Measurements from ENCODE around the gene STARD3. TPM values are rescaled to one million over a fixed set of nuclear protein-coding genes. Genes with fewer than 3 reads are reported as not detected.

STARD3 gene
- polyA plus RNA-seq, 3 donors: 42.7 to 60.8 (median 46.6) TPM

DNA sequence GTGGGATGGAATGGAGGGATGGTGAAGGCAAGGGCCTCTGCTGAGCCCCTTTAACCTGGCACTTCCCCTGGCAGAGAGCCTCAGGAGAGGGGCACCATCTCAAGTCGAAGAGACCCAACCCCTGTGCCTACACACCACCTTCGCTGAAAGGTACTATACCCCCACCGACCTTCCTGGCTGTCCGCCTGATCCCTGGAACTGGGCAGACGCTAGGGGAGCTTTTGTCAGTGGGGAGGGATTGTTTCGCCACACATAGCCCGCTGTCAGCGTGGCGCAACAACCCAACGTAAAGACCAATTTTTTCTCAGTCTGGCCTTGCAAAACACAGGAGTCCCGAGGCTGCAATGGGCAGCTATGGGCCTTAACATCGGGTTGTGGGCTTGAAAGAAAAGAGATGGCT lies 7.0 kb upstream of the STARD3 start:
- H3K27ac ChIP-seq (ENCODE audit: low read depth, low read length): no peak overlapping the region
- WGBS, 3 donors: 49 to 70% (median 50%) methylated on average over 12 of the region's 12 CpGs

DNA sequence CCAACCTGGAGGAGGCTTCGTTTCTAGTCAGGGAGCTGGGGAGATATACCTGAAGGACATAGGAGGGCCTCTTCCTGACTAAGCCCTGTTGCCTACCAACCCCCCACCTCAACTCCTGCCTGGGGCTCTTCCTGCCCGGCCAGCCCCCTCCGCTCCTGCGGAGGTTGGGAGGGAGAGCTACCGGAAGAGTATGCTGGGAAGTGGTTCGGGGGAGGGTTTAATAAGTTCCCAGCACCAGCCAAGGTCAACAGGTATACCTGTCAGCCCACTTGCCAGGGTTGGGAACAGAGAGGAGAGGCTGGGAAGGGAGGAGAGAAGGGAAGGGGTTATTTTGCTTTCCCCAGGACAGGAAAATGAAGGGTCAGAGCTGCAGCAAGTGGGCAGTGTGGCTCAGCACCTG lies 5.5 kb upstream of the STARD3 start:
- no peak overlapping the region for H3K27ac ChIP-seq (ENCODE audit: low read depth, low read length)
- WGBS, 3 donors: 28 to 40% (median 29%) methylated on average over 6 of the region's 6 CpGs

DNA sequence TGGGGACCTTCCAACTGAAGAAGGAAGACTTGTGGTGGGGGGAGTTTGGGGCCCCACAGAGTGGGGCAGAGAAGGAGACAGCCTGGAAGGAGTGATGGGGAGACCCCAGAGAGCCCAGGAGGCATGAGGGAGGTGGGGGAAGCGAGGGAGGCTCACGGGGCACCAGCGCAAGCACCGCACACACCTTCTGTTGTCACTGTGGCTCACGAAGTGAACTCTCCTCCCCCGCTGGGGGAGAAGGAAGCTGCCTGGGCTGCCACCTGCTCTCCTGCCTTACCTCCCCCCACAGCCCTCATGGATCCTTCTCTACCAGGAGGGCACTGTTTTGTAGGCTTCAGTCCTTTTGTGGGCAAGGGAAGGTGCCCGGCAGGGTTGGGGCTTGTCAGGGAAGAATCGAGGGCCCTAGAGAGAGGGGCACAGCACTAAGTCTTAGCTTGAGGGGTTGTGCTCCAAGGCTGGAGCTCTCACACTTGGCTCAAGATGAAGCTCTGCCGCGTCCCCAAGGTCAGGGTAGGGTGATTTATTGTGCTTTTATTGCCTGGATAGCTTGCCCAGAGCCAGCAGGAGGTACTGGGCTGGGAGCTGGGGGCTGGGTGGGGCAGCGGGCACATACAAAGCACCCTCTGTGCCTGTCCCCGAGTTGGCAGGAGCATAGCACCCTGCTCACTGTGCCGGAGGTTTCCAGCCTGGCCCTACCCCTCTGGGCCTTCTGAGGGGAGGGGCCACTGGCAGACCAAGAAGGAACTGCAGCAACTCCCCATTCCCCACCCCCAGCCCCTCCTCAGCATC lies 4.6 kb upstream of the STARD3 start:
- no peak overlapping the region for H3K27ac ChIP-seq (ENCODE audit: low read depth, low read length)
- WGBS, 3 donors: 39 to 50% (median 50%) methylated on average over 12 to 13 of the region's 13 CpGs

DNA sequence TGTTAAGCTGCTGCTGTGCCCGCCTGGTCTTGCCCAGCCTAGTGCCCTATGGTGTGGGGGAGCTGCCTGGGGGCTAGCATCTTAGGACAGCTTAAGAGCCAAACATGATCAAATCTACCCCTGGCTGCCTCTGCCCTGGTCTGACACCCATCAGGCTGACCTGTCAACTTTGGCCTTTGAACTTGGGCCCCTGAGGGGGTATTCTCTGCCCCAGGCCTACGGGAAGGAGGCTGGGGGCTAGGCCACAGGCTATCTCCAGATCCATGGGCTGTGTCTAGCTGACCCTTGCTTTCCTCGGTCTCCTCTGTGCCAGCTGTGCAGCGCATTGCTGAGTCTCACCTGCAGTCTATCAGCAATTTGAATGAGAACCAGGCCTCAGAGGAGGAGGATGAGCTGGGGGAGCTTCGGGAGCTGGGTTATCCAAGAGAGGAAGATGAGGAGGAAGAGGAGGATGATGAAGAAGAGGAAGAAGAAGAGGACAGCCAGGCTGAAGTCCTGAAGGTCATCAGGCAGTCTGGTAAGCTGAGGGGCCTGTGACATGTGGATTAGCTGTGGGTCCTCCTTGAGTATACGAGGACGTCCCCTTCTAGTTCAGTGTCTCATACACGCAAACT lies 3.3 kb upstream of the STARD3 start:
- 66 to 76% (median 73%) methylated on average over 8 of the region's 8 CpGs for WGBS, 3 donors
- no peak overlapping the region for H3K27ac ChIP-seq (ENCODE audit: low read depth, low read length)

DNA sequence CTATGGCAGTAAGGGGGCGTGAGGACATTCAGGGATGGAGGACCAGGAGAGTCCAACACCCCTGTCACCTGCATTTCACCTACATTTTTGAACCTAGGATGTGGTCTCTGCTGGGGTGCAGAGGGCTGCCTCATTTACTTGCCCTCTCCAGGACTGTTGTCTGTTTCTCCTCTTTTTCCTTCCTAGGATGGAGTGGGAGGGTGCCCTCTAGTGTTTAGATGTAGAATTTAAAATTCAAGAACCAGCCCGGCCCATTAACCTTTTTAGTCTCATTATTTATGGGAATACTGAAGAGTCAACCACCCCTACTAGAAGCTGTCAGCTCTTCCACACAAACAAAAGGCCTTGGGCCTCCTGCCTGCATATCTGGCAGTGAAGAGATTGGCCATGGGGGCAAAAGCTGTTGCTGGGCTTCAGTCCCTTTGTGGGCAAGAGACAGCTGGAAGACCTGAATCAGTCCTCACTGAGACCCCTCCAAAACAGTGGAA lies 2.5 kb upstream of the STARD3 start:
- WGBS, 3 donors: 42 to 50% (median 49%) methylated on average over 2 of the region's 2 CpGs
- H3K27ac ChIP-seq (ENCODE audit: low read depth, low read length): no peak overlapping the region

DNA sequence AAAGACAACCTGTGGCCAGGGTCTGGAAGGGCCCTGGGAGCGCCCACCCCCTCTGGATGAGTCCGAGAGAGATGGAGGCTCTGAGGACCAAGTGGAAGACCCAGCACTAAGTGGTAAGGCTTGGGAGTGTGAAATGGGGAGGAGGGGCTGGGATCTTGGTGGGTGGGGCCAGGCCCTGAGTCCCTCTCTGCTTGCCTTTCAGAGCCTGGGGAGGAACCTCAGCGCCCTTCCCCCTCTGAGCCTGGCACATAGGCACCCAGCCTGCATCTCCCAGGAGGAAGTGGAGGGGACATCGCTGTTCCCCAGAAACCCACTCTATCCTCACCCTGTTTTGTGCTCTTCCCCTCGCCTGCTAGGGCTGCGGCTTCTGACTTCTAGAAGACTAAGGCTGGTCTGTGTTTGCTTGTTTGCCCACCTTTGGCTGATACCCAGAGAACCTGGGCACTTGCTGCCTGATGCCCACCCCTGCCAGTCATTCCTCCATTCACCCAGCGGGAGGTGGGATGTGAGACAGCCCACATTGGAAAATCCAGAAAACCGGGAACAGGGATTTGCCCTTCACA lies 1.2 kb upstream of the STARD3 start:
- H3K27ac ChIP-seq (ENCODE audit: low read depth, low read length): no peak overlapping the region
- WGBS, 3 donors: 81 to 90% (median 87%) methylated on average over 7 to 8 of the region's 8 CpGs

DNA sequence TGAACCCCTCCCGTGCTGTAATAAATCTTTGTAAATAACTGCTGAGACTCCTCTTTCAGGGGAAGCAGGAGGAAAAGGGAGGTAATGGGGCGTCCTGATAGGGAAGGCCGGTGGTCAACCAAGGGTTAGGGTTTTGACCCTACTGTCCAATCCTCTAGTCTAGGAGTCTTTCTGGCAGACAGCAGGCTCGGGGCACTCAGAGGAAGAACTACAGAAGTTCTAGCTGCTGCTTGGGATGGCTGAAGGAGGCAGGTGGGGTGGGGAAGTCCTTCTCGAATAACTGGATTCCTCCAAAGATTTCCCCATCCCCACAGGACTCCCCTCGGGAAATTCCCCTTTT lies 387 bp upstream of the STARD3 start:
- 17 to 27% (median 23%) methylated on average over 6 of the region's 6 CpGs for WGBS, 3 donors
- H3K27ac ChIP-seq (ENCODE audit: low read depth, low read length): no peak overlapping the region

DNA sequence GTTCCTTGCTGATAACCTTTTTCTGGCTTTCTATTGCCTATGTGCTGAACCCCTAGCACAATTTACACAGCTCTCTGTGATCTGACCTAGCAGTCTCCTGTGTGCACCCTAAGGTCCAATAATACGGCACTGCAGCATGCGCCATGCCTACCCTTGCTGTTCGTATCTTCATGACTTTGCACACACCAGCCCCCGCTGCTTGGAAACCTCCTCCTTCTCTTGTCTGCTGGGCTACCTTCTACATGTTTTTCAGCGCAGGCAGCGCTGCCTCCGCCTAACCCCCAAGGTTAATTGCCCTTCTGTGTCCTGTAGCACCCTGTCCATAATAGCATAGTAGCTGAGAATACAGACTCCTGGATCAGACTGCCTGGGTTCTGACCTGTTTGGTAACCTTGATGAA lies 1.4 kb downstream of the STARD3 start:
- H3K27ac ChIP-seq (ENCODE audit: low read depth, low read length): no peak overlapping the region
- WGBS, 3 donors: 81 to 94% (median 82%) methylated on average over 7 of the region's 7 CpGs

DNA sequence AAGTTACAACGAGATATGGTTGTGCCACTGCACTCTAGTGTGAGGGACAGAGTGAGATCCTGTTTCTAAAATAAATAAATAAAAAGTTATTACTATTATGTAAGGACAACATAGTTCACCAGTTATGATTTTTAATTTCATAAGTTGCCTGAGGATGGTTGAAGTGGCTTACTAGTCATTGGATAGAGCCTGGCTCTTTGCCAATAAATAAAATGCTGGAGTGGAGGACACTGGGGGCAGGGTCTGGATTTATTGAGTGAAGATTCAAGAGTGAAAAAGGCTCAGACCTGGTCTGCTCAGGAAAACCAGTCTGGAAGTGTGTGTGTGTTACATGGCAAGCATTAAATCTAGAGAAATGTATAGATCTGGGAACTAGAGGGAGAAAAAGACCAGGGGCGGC lies 2.1 kb downstream of the STARD3 start:
- 74 to 88% (median 88%) methylated on average over 2 of the region's 2 CpGs for WGBS, 3 donors
- H3K27ac ChIP-seq (ENCODE audit: low read depth, low read length): no peak overlapping the region

DNA sequence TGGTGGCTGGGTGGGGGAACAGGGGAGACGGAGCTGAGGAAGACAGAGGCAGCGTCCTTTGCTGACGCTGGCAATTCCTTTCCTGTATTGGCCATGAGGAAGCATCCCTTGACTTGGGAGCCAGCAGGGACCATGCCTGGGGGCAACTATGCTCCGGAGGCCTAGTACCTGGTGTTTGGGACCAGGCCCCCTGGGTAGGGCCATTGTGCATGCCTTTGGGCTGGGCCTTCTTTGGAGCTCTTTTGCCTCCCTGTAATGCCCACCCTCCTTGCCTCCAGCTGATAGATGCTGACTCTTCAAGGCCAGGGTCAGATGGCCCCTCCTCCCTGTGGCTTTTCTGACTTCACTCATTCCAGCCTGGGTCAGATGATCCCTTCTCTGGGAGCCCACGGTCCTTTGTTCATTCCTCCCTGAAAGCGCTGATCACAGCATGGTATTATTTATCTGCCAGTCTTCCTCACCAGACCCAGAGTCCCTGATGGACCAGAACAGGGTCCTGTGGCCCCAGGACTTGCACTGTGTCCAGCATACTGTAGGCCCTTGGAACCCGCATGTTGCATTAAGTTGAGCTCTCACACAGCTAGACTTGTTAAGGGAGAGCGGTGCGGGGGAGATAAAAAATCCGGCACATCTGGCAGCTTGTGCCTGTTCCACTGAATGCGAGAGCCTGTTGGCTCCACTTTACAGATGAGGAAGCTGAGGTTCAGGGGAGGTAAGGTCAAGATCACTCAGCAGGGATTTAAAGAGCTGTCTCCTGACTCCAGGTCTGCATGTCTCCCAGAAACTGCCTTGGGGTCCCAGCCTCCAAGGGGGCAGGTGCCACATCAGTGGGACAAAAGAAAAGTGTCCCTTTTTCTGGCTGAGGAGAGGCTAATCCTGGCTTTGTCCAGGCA lies 2.9 kb downstream of the STARD3 start:
- 81 to 85% (median 84%) methylated on average over 11 of the region's 11 CpGs for WGBS, 3 donors
- no peak overlapping the region for H3K27ac ChIP-seq (ENCODE audit: low read depth, low read length)

DNA sequence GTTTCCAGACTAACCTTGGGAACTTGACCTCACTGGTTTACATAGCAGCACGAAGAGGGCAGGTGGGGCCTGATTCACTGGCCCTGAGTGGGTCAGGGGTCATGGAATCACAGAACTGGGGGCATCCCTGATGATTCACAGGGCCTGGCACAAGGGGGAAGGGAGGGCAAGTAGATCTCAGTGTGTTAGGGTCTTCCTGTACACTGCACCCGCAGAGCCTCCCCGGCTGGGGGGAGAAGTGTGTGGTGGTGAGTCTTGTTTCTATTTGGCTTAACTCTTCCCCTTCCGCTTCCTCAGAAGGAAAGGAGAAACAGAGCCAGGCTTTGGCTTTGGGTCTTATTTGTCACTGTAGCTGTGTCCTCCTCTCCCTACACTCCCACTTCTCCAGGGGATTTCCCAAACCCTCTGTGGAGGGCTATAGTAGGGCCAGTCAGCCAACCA lies 3.7 kb downstream of the STARD3 start:
- no peak overlapping the region for H3K27ac ChIP-seq (ENCODE audit: low read depth, low read length)
- WGBS, 3 donors: 36 to 49% (median 38%) methylated on average over 4 of the region's 4 CpGs

DNA sequence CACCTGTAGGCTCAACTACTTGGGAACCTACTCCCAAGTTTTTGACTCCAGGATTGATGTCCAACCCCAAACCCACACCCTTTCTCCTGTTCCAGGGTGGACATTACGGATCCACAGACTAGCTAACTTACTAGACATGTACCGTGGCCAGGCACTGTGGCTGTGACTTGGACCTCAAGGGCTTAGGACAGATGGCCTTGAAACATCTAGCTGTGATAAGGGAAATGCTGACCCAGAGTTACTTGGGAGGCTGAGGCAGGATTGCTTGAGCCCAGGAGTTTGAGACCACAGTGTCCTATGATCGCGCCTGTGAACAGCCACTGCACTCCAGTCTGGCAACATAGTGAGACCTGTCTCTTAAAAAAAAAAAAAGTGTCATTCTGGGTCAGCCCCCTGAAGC lies 4.2 kb downstream of the STARD3 start:
- 78 to 97% (median 95%) methylated on average over 4 of the region's 4 CpGs for WGBS, 3 donors

DNA sequence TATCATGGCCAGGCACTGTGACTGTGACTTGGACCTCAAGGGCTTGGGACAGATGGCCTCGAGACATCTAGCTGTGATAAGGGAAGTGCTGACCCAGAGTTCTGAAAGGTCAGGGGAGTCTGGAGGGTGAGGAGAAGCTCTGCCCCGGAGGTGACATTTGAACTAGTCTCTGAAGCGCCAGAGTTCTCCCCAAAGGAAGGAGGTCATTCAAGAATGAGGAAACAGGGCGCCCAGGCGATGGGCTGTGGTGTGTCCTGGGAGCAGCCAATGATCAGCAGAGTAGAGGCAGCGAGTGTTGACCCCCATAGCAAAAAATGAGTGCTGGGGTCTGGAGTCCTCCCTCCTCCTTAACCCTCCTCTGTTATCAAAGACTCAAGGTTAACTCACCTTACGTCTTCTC lies 4.9 kb downstream of the STARD3 start:
- 48 to 70% (median 57%) methylated on average over 7 of the region's 7 CpGs for WGBS, 3 donors
- H3K27ac ChIP-seq (ENCODE audit: low read depth, low read length): no peak overlapping the region

More for the DNA sequence above, 4.2 kb downstream of the STARD3 start:
- H3K27ac ChIP-seq (ENCODE audit: low read depth, low read length): no peak overlapping the region

DNA sequence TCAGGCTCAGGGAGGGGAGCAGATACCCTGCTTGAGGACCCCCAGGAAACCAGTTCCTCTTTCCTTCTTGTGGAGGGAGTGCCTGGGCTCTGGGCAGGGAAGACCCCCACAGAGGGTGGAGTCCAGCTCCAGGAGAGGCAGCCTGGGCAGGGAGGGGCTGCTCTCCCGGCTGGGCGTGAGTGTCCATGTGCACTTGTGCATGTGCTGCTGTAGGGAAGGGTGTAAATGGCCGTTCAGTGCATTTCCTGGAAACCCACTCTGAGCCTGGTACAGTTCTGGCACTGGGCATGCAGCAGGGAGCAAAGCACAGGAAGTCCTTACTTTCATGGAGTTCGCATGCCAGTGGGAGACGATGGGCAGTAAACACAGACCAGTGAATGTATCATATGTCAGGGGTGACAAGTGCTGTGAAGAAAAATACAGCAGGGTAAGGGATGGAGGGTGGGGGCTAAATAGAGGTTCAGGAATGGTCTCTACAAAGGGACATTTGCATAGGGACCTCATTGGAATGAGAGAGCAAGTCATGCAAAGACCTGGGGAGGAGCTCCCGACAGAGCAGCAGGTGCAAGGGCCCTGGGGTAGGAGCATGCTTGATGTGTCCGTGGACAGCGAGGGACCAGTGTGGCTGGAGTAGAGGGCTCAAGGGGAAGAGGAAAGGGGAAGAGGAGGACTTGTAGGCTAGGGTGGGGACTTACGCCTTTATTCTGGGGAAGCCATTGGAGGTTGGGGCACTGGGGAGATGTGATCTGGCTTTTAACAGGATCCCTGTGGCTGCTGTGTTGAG lies 5.5 kb downstream of the STARD3 start:
- H3K27ac ChIP-seq (ENCODE audit: low read depth, low read length): no peak overlapping the region
- WGBS, 3 donors: 75 to 87% (median 82%) methylated on average over 9 of the region's 9 CpGs

DNA sequence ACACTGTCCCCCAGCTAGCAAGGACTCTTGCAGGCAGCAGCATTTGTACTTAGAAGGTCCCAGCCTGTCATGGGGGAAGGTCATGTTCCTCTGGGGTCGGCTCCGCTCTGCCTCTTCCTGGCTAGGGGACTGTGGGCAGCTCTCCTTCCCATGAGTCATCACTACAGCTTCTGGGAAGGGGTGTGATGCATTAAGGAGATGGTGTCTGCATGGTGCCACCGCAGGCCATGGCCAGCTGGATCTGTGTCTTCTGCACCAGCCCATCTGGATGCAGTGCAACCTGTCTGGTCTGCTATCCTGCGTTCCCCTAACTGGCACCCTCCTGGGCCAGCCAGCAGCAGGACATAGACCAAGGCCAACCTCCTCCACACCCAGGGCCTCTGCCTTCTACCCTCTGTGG lies 6.3 kb downstream of the STARD3 start:
- H3K27ac ChIP-seq (ENCODE audit: low read depth, low read length): no peak overlapping the region
- whole genome bisulfite sequencing, 3 donors: 70 to 85% (median 72%) methylated on average over 4 of the region's 4 CpGs

DNA sequence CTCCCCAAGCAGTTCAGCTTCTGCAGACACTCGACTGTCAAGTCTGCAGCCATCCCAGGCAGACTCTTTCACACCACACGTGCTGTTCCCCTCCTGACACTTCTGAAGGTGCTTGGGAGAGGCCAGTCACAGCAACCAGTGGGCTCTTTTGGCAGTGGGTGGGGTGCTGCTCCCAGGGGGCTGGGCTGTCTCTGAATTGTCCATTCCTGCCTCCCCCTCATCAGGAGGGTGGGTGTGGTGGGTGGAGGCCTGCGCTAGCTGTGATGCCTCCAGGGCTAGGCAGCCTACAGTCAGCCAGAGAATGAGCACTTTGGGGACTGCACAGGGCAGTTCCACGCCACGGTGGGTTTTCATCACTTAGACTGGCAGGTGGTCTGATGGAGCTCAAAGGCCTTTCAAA lies 10.3 kb downstream of the STARD3 start:
- 72 to 91% (median 73%) methylated on average over 5 of the region's 5 CpGs for WGBS, 3 donors
- H3K27ac ChIP-seq (ENCODE audit: low read depth, low read length): no peak overlapping the region

DNA sequence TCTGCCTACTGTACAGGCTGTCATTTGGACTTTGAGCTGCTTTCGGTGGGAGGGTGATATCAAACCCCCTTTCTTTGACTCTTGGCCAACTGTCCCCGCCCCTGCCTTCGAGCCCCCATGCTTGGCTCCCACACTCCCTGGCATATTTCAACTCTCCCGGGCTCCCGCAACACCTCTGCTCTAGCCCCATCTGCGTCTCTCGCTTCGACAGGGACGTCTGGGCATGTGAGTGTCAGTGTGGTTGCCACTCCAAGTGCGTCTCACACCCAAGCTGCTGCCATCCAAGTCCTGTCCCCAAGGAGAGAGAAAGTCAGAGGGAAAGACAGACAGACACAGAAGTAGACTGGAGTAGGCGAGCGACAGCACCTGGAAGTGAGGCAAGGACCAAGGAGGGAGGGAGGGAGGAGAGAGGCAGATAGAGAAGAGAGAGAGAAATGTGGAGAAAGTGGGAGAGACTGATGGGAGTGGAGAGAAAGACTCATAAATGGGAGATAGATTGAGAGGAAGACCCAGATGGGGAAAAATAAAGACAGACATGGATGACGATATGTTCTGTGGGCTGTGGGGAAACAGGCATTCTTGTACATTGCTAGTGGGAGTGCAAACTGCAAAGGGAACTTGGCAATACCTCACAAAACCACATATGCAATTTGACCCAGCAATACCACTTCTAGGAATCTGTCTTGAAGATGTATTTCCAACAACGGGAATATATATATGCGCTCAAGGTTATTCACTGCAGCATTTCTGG lies 11.8 kb downstream of the STARD3 start:
- 71 to 82% (median 78%) methylated on average over 15 of the region's 15 CpGs for WGBS, 3 donors
- no peak overlapping the region for H3K27ac ChIP-seq (ENCODE audit: low read depth, low read length)

All from adipose tissue (tissue), 3 donors.